Activated naive CD4-positive, alpha-beta T cell treated with anti-CD3 and anti-CD28 coated beads, Interleukin-2, amount 10 ng/mL, durations not matched to agents 7 days and 5 days (primary cell): ENCODE results near the gene COL8A1.
"Not testable (repeated sequence)": the region's sequence is repeated elsewhere in the genome, so short reads cannot be mapped to it uniquely, and the experiment has no call there.

Experiments
- CTCF ChIA-PET: fragments of 350-600 bp; sonication (Branson Sonifier 250); formaldehyde crosslinking; loops from one replicate; lab custom pipeline; 2021; ENCODE audit warnings: antibody characterized with exemption; lab: Charles Lee
- DNase-seq: peaks from one replicate; pipeline ENCODE4 v3.0.0-alpha.2; 2020
- H3K27ac Mint-ChIP-seq: one replicate; pipeline ENCODE4 v1.8.0; 2021; ENCODE audit warnings: mild to moderate bottlenecking, moderate library complexity, mixed read lengths
- H3K27me3 Mint-ChIP-seq: one replicate; pipeline ENCODE4 v1.8.0; 2021; ENCODE audit warnings: mild to moderate bottlenecking, mixed read lengths
- H3K36me3 Mint-ChIP-seq: one replicate; pipeline ENCODE4 v1.8.0; 2021; ENCODE audit warnings: mixed read lengths
- H3K4me1 Mint-ChIP-seq: one replicate; pipeline ENCODE4 v1.8.0; 2021; ENCODE audit warnings: mixed read lengths
- H3K4me3 Mint-ChIP-seq: one replicate; pipeline ENCODE4 v1.8.0; 2021; ENCODE audit warnings: mild to moderate bottlenecking, moderate library complexity, mixed read lengths
- H3K9me3 Mint-ChIP-seq: one replicate; pipeline ENCODE4 v1.8.0; 2021; ENCODE audit warnings: mixed read lengths

The COL8A1 gene

DNA sequence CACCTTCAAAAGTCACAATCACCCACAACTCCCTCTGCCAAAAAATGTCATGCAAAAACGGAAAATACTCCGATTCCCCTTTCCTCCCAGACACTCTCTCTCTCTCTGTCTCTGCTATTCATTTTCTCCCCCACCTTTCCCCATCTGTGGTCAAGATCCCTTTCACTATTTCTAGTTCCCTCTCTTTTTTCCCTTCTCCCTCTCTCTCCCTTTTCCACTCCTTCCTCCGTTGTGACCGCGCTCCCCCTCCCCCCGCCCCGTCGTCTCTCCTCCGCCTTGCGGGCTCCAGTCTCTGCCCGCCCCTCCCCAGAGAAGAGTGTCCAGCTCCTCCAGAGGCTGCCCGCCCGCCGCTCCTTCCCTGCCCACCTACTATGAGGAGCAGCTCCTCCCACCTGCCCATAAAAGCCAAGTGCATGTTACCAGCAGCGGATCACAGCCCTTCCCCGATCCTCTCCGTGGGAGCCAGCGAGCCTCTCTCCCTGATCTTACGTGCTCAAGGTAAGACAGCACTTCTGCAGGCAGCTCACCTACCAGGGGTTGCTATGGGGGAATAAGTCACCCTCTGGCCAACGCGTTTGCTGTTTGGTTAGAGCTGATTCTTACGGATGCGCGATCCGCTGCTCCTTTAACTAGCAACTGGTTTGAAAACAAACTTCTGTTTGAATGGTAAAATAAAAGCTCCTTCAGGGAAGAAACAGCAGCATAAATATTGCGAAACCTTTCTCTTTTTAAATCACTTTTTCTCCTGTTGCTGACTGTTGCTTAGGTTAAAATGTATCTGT is at the start of gene COL8A1:
TSS of gene COL8A1 (plus strand) at position 428 of the 782 bp plus-strand sequence. CDS start 152,089 bp downstream, outside the sequence.
- no peaks in the 10 kb centered on the region for H3K36me3 Mint-ChIP-seq
- CTCF ChIA-PET, result interaction anchor here (1.2 to 1.7 kb wide), 2 partner anchors 10 to 49 kb away, joined by 4 to 5 read pairs; no protein-coding TSS in a partner anchor
- no peaks in the 10 kb centered on the region for H3K9me3 Mint-ChIP-seq
- no peak for DNase-seq
- no peak within 1 kb of the TSS for H3K4me3 Mint-ChIP-seq
- peaks cover 9% of the 10 kb centered on the region for H3K4me1 Mint-ChIP-seq
- peaks cover 54% of the 10 kb centered on the region for H3K27me3 Mint-ChIP-seq
- H3K27ac Mint-ChIP-seq, result no peak within 1 kb of the TSS

DNA sequence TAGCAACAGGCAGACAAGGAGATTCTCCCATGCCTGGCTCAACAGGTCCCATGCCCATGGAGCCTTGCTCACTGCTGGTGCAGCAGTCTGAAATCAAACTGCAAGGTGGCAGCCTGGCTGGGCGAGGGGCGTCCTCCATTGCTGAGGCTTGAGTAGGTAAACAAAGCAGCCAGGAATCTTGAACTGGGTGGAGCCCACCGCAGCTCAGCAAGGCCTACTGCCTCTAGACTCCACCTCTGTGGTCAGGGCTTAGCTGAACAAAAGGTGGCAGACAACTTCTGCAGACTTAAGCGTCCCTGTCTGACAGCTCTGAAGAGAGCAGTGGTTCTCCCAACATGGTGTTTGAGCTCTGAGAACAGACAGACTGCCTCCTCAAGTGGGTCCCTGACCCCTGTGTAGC is 49.2 kb upstream of the COL8A1 start:
- H3K9me3 Mint-ChIP-seq, H3K27me3 Mint-ChIP-seq, DNase-seq, H3K4me1 Mint-ChIP-seq, H3K4me3 Mint-ChIP-seq, H3K27ac Mint-ChIP-seq, H3K36me3 Mint-ChIP-seq, CTCF ChIA-PET: not testable (repeated sequence)

DNA sequence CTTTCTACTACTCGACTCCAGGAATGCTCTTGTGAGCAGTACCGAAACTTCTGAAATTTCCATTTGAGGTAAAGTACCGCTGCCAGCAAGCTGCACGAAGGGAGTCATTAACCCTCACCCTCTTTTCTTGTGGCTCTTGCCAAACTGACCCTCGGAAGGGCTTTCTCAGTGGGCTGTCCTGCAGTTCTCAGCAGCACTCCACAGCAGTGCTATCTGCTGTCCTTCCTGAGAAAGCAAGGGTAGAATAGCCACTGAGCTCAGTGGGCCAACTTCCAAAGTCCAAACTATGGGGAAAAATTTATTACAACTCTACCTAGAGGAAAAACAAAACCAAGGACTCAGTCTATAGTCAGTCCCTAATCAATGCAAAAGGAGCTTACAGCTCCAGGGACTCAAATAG is 38.5 kb upstream of the COL8A1 start:
- no peaks in the 10 kb centered on the region for H3K36me3 Mint-ChIP-seq
- no peaks in the 10 kb centered on the region for H3K27me3 Mint-ChIP-seq
- H3K4me1 Mint-ChIP-seq, result no peaks in the 10 kb centered on the region
- no peak overlapping the region for H3K4me3 Mint-ChIP-seq
- no peak overlapping the region for H3K27ac Mint-ChIP-seq
- H3K9me3 Mint-ChIP-seq, result no peaks in the 10 kb centered on the region
- CTCF ChIA-PET, result no interaction called here
- DNase-seq, result no peak

GRCh38 chr3:99601515-99601914 is 36.9 kb upstream of the COL8A1 start:
- CTCF ChIA-PET, result no interaction called here
- Mint-ChIP-seq H3K36me3 (no peaks in the 10 kb centered on the region), H3K27ac (no peak overlapping the region), H3K4me3 (no peak overlapping the region), H3K27me3 (no peaks in the 10 kb centered on the region), H3K9me3 (no peaks in the 10 kb centered on the region), H3K4me1 (no peaks in the 10 kb centered on the region)
- no peak for DNase-seq

DNA sequence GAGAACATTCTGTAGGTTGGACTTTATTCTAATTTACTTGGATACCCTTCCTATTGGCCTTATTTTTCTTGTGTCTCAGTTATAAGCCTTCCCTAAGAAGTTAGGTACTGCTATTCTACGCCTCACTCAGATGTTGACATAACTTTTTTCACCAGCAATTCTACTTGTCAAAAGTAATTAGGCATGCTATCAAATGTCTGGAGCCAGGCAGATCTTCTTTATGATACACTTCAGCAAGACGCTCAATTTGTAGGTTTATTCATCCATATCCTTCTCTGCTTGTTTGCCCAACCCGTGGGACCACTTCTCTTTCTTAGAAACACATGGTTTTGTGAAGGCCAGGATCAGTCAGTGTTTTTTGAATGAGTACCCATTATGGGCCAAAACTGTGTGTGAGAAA is 36.2 kb upstream of the COL8A1 start:
- H3K27me3 Mint-ChIP-seq, result no peaks in the 10 kb centered on the region
- no peaks in the 10 kb centered on the region for H3K36me3 Mint-ChIP-seq
- no peak overlapping the region for H3K27ac Mint-ChIP-seq
- H3K4me1 Mint-ChIP-seq, result no peaks in the 10 kb centered on the region
- no peak for DNase-seq
- CTCF ChIA-PET, result no interaction called here
- H3K4me3 Mint-ChIP-seq, result no peak overlapping the region
- H3K9me3 Mint-ChIP-seq, result no peaks in the 10 kb centered on the region

- Mint-ChIP-seq H3K4me1 (no peaks in the 10 kb centered on the region), H3K36me3 (no peaks in the 10 kb centered on the region), H3K27me3 (no peaks in the 10 kb centered on the region), H3K4me3 (no peak overlapping the region), H3K9me3 (no peaks in the 10 kb centered on the region), H3K27ac (no peak overlapping the region)
- no peak for DNase-seq
- CTCF ChIA-PET, result no interaction called here
These were observed 31.2 kb upstream of the COL8A1 start for GRCh38 chr3:99607151-99607550.

DNA sequence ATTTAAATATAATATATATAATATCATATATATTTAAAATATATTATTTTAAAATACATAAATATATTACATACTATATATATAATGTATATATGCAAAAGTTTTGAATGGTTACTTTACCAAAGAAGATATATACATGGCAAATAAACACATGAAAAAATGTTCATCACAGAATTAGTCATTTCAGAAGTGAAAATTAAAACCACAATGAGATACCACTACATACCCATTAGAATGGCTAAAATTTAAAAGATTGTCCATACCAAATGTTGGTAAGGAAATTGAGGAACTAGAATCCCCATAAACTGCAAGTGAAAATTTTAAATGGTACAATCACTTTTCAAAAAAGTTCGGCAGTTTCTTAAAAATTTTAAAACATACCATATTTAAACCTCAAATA is 23.6 kb upstream of the COL8A1 start:
- Mint-ChIP-seq H3K36me3 (no peaks in the 10 kb centered on the region), H3K27me3 (no peaks in the 10 kb centered on the region), H3K27ac (no peak overlapping the region), H3K4me3 (no peak overlapping the region), H3K4me1 (no peaks in the 10 kb centered on the region), H3K9me3 (no peaks in the 10 kb centered on the region)
- DNase-seq, result no peak
- CTCF ChIA-PET, result no interaction called here

DNA sequence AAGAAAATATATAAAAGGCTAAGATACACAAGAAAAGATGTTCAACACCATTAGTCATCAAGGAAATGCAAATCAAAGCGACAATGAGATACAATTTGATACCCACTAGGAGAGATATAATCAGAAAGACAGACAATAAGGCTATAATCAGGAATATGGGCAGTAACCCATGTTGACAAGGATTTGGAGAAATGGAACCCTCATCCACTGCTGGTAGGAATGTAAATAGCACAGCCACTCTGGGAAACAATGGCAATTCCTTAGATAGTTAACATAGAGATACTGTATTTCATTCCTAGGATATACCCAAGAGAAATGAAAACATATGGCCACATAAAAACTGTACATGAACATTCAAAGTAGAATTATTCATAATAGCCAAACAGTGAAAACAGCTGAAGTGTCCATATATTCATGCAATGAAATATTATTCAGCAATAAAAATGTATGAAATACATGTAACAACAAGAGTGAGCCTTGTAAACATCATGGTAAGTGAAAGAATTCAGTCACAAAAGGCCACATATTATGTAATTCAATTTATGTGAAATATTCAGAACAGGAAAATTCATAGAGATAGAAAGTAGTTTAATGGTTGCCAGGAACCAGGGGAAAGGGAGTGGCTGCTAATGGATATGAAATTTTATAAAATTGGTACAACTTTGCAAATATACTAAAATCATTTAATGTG is 18.2 kb upstream of the COL8A1 start:
- no peaks in the 10 kb centered on the region for H3K9me3 Mint-ChIP-seq
- no peaks in the 10 kb centered on the region for H3K36me3 Mint-ChIP-seq
- H3K4me1 Mint-ChIP-seq, result no peaks in the 10 kb centered on the region
- no peak for DNase-seq
- no peak overlapping the region for H3K4me3 Mint-ChIP-seq
- no peaks in the 10 kb centered on the region for H3K27me3 Mint-ChIP-seq
- CTCF ChIA-PET, result no interaction called here
- H3K27ac Mint-ChIP-seq, result no peak overlapping the region

DNA sequence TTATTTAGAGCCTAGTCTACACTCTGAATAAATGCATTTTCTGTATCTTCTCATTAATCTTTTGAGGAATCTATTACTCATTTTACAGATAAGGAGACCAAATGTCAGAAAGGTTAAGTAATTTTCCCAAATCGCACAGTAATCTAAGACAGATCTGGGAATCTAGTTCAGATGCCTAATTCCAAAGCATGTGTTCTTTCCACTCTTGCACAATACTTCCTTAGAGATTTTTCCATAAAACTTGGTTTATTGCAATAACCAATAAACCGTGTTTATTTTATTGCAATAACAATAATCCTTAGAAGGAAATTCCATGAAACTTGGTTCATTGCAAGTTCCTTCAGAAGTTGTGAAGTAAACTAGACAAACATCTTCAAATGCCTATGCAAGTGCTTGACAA is 17.4 kb upstream of the COL8A1 start:
- H3K4me1 Mint-ChIP-seq, result no peaks in the 10 kb centered on the region
- H3K4me3 Mint-ChIP-seq, result no peak overlapping the region
- CTCF ChIA-PET, result no interaction called here
- DNase-seq, result no peak
- no peaks in the 10 kb centered on the region for H3K36me3 Mint-ChIP-seq
- no peak overlapping the region for H3K27ac Mint-ChIP-seq
- H3K9me3 Mint-ChIP-seq, result no peaks in the 10 kb centered on the region
- no peaks in the 10 kb centered on the region for H3K27me3 Mint-ChIP-seq

DNA sequence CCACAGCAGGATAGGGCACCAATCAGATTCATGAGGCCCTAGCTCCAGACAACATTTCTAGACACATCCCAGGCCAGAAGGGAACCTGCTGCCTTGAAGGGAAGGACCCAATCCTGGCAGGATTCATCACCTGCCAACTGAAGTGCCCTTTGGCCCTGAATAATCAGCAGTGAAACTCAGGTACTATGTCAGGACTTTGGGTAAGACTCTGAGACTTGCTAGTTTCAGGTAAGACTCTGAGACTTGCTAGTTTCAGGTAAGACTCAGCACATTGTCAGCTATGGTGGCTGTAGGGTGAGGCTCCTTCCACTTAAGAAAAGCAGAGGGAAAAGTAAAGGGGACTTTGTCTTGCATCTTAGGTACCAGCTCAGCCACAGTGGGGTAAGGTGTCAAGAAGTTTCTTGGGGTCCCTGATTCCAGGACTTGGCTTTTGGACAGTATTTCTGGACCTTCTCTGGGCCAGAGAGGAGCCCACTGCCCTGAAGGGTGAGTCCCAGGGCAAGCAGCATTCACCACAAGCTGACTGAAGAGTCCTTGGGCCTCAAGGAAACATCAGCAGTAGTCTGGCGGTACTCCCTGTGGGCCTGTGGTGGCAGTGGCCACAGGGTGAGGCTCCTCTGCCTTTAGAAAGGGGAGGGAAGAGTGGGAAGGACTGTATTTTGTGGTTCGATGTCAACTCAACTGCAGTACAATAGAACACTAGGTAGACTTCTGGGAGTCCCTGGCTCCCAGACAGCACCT is 13.7 kb upstream of the COL8A1 start:
- Mint-ChIP-seq H3K36me3 (no peaks in the 10 kb centered on the region), H3K4me1 (no peaks in the 10 kb centered on the region), H3K27ac (no peak overlapping the region), H3K27me3 (no peaks in the 10 kb centered on the region), H3K9me3 (no peaks in the 10 kb centered on the region), H3K4me3 (no peak overlapping the region)
- CTCF ChIA-PET, result no interaction called here
- DNase-seq, result no peak

DNA sequence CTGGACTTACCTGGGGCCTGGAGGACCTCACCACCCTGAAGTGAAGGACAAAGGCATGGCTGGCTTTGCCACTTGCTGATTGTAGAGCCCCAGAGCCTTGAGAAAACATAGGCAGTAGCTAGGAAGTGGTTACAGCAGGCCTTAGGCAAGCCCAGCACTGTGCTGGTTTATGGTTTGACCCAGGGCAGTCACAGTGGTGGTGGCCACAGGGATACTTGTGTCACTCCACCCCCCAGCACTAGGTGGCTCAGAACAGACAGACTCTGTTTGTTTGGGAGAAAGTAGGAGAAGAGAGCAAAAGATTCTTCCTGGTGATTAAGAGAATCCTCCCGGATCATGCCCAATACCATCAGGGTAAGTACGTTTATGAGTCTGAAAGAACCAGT is 13.2 kb upstream of the COL8A1 start:
- CTCF ChIA-PET, result no interaction called here
- H3K9me3 Mint-ChIP-seq, result no peaks in the 10 kb centered on the region
- no peak overlapping the region for H3K4me3 Mint-ChIP-seq
- no peaks in the 10 kb centered on the region for H3K36me3 Mint-ChIP-seq
- H3K27ac Mint-ChIP-seq, result no peak overlapping the region
- no peaks in the 10 kb centered on the region for H3K27me3 Mint-ChIP-seq
- no peaks in the 10 kb centered on the region for H3K4me1 Mint-ChIP-seq
- no peak for DNase-seq

DNA sequence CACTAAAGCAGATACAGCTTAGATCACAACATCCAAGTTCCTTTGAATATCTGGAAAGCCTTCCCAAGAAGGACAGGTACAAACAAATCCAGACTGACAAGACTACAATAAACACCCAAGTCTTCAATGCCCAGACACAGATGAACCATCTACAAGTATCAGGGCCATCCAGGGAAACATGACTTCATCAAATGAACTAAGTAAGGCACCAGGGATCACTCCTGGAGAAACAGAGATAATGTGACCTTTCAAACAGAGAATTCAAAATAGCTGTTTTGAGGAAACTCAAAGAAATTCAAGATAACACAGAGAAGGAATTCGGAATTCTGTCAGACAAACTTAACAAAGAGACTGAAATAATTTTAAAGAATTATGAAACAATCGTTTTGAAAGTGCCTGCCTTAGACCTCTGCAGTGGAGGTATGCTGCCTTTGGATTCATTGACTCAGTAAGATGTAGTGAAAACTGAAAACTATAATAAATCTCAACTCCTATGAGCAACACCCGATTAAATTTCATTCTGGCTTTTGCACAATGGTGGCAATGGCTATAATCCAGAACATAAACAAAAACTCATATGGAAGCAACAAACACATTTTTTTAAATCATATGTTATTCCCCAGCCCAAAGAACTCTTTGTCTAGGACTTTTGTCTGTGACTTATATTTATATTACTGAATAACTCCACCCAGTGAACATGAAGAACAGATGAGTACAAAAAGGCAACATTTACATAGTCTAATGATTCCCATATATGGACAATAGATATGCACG is 12.6 kb upstream of the COL8A1 start:
- CTCF ChIA-PET, result no interaction called here
- H3K27ac Mint-ChIP-seq, result no peak overlapping the region
- no peaks in the 10 kb centered on the region for H3K36me3 Mint-ChIP-seq
- no peaks in the 10 kb centered on the region for H3K9me3 Mint-ChIP-seq
- DNase-seq, result no peak
- H3K4me3 Mint-ChIP-seq, result no peak overlapping the region
- no peaks in the 10 kb centered on the region for H3K27me3 Mint-ChIP-seq
- H3K4me1 Mint-ChIP-seq, result no peaks in the 10 kb centered on the region

- H3K4me1 Mint-ChIP-seq, result no peaks in the 10 kb centered on the region
- DNase-seq, result no peak
- no peaks in the 10 kb centered on the region for H3K27me3 Mint-ChIP-seq
- H3K36me3 Mint-ChIP-seq, result no peaks in the 10 kb centered on the region
- no peaks in the 10 kb centered on the region for H3K9me3 Mint-ChIP-seq
- H3K4me3 Mint-ChIP-seq, result no peak overlapping the region
- no peak overlapping the region for H3K27ac Mint-ChIP-seq
- CTCF ChIA-PET, result no interaction called here
These were observed 12.0 kb upstream of the COL8A1 start for GRCh38 chr3:99626417-99626788.
